Activated T-cell treated with anti-CD3 and anti-CD28 coated beads, Interleukin-2, amount 50 U/mL, for 24 hours (primary cell): ENCODE results near the gene PDE10A.

Experiments
- DNase-seq: peaks from one replicate; pipeline ENCODE4 v3.0.0-alpha.2; 2020
- H3K27ac Mint-ChIP-seq: 2 replicates; pipeline ENCODE4 v1.8.0; 2020; ENCODE audit warnings: mild to moderate bottlenecking, mixed read lengths
- H3K27me3 Mint-ChIP-seq: 2 replicates; pipeline ENCODE4 v1.8.0; 2020; ENCODE audit warnings: mixed read lengths
- H3K36me3 Mint-ChIP-seq: 2 replicates; pipeline ENCODE4 v1.8.0; 2020; ENCODE audit warnings: low read depth, mixed read lengths
- H3K4me1 Mint-ChIP-seq: 2 replicates; pipeline ENCODE4 v1.8.0; 2020; ENCODE audit warnings: low read depth, mixed read lengths
- H3K4me3 Mint-ChIP-seq: 2 replicates; pipeline ENCODE4 v1.8.0; 2020; ENCODE audit warnings: mild to moderate bottlenecking, moderate library complexity, mixed read lengths
- H3K9me3 Mint-ChIP-seq: 2 replicates; pipeline ENCODE4 v1.8.0; 2020; ENCODE audit warnings: mixed read lengths

PDE10A gene

GRCh38 chr6:165317723-165318122 is 345.3 kb downstream of the PDE10A start:
- Mint-ChIP-seq H3K9me3 (peaks cover 19% of the 10 kb centered on the region), H3K36me3 (no peaks in the 10 kb centered on the region), H3K4me3 (no peak overlapping the region), H3K4me1 (no peaks in the 10 kb centered on the region), H3K27ac (no peak overlapping the region), H3K27me3 (no peaks in the 10 kb centered on the region)
- no peak for DNase-seq

- Mint-ChIP-seq H3K27ac (no peak within 1 kb of the TSS), H3K4me3 (peak within 1 kb of the TSS; percentile 27), H3K4me1 (peaks cover 8% of the 10 kb centered on the region), H3K36me3 (no peaks in the 10 kb centered on the region), H3K27me3 (peaks cover 5% of the 10 kb centered on the region), H3K9me3 (no peaks in the 10 kb centered on the region)
- no peak for DNase-seq
Measured at GRCh38 chr6:165308926-165309731, 353.9 kb downstream of the PDE10A start, which contains the start of gene C6orf118. TSS of gene C6orf118 (minus strand) at chr6:165309605. CDS start at chr6:165309586, 19 bp downstream.

GRCh38 chr6:165306955-165307354 is 356.1 kb downstream of the PDE10A start:
- no peak overlapping the region for H3K27ac Mint-ChIP-seq
- no peak for DNase-seq
- peaks cover 5% of the 10 kb centered on the region for H3K27me3 Mint-ChIP-seq
- H3K4me1 Mint-ChIP-seq = peaks cover 8% of the 10 kb centered on the region
- no peak overlapping the region for H3K4me3 Mint-ChIP-seq
- no peaks in the 10 kb centered on the region for H3K36me3 Mint-ChIP-seq
- no peaks in the 10 kb centered on the region for H3K9me3 Mint-ChIP-seq

DNA sequence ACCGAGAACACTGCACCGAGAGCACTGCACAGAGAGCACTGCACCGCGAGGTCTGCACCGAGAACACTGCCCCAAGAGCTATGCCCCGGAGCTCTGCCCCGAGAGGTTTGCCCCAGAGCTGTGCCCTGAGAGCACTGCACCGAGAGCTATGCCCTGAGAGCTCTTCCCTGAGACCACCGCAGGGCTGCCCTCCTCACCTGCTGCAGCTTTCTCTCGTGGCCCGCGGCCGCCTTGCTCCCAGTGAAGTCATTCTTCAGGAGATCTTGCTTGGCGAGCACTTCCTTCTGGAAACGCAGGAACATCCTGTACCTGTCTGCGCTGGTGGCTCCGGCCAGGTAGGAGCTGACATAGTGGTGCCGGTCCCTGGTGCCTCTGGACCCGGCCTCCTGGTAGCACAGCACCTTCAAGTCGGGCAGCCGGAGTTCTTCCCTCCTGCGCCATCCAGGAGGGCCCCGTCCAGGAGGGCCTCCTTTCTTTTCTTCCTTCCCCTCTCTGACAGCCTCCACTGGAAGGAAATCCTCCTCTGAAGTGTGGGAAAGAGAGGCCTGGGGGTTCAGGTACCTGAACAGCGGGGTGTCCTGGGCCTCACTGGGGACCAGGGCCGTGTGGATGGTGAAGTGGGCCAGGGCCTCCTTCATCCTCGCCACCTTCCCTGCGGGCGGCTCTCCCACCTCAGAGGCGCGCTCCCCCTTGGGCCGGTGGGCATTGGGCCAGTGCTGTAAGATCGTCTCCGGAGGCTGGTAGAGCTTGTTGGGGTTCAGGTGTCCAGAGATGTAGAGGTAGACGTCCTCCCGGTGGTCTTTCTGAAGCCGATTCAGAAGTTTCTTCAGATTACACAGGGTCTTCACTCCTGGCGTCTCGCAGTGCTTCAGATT is 361.4 kb downstream of the PDE10A start:
- H3K27ac Mint-ChIP-seq = no peak overlapping the region
- no peaks in the 10 kb centered on the region for H3K27me3 Mint-ChIP-seq
- H3K4me1 Mint-ChIP-seq = no peaks in the 10 kb centered on the region
- no peaks in the 10 kb centered on the region for H3K36me3 Mint-ChIP-seq
- peaks cover 3% of the 10 kb centered on the region for H3K9me3 Mint-ChIP-seq
- no peak for DNase-seq
- no peak overlapping the region for H3K4me3 Mint-ChIP-seq

DNA sequence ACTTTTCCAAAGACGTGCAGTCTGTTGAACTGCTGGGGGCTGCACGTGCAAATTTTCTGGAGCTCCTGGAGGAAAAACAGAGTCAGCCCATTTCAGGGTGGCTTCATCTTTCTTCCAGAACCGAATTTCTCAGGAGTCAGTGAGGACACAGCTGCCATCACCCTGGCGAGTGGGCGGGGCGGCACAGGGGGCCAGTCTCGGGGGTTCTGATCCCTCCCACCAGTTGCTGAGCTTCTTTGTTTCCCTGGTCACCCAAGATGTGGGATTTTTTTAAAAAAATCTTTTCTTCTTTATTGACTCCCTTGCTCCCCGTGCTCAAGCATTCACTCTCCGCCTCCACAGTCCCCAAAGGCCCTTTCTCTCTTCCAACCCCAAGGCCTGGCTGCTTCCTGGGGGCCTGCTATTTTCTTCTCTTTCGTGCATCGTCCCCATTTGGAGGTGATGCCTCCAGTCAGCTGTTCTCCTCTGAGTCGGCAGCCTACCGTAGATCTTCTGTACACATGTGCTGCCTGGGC is 362.6 kb downstream of the PDE10A start:
- Mint-ChIP-seq H3K4me3 (no peak overlapping the region), H3K36me3 (no peaks in the 10 kb centered on the region), H3K9me3 (peaks cover 10% of the 10 kb centered on the region), H3K27ac (no peak overlapping the region), H3K27me3 (no peaks in the 10 kb centered on the region), H3K4me1 (no peaks in the 10 kb centered on the region)
- no peak for DNase-seq

GRCh38 chr6:165298875-165299274 is 364.2 kb downstream of the PDE10A start:
- H3K36me3 Mint-ChIP-seq = no peaks in the 10 kb centered on the region
- no peak overlapping the region for H3K27ac Mint-ChIP-seq
- H3K27me3 Mint-ChIP-seq = no peaks in the 10 kb centered on the region
- H3K4me1 Mint-ChIP-seq = no peaks in the 10 kb centered on the region
- no peak for DNase-seq
- no peak overlapping the region for H3K4me3 Mint-ChIP-seq
- H3K9me3 Mint-ChIP-seq = peaks cover 13% of the 10 kb centered on the region

DNA sequence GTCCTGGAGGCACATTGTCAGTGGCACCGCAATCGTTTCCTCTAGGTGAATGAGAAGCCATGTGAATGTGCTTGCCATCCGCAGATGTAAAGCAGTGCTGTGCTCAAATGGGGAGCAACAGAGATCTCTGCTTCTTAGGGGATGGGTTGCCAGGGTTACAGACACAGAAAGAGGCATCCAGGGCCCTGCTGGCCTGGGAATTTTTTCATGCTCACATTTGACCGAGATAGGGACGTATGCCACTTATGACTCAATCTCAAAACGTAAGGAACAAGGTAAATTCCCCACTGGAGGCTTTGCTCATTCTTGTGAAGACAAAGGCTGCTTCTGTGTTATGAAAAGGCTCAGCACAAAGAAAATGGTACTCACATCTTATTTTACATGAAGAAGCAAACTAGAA is 364.6 kb downstream of the PDE10A start:
- DNase-seq = no peak
- Mint-ChIP-seq H3K27me3 (no peaks in the 10 kb centered on the region), H3K4me3 (no peak overlapping the region), H3K36me3 (no peaks in the 10 kb centered on the region), H3K27ac (no peak overlapping the region), H3K4me1 (no peaks in the 10 kb centered on the region), H3K9me3 (peaks cover 13% of the 10 kb centered on the region)

- no peaks in the 10 kb centered on the region for H3K4me1 Mint-ChIP-seq
Measured at GRCh38 chr6:165292657-165293056, 370.4 kb downstream of the PDE10A start.

More at GRCh38 chr6:165292657-165293056, 370.4 kb downstream of the PDE10A start:
- peaks cover 19% of the 10 kb centered on the region for H3K9me3 Mint-ChIP-seq
- H3K27ac Mint-ChIP-seq = no peak overlapping the region
- DNase-seq = no peak
- no peaks in the 10 kb centered on the region for H3K36me3 Mint-ChIP-seq
- H3K4me3 Mint-ChIP-seq = no peak overlapping the region
- H3K27me3 Mint-ChIP-seq = no peaks in the 10 kb centered on the region
